ENCODE measurements around the gene VPS8.
A peak's percentile ranks its signal among the peaks of the same experiment; 100 is the strongest.
"Not testable (repeated sequence)": the region's sequence is repeated elsewhere in the genome, so short reads cannot be mapped to it uniquely, and the experiment has no call there.

Gene VPS8

GRCh38 chr3:184986366-184986889 lies 174.5 kb downstream of the VPS8 start:
- no peak for DNase-seq (ENCODE audit: low read depth)

GRCh38 chr3:184993394-184993793 lies 181.4 kb downstream of the VPS8 start:
- no peak for DNase-seq (ENCODE audit: low read depth)

DNA sequence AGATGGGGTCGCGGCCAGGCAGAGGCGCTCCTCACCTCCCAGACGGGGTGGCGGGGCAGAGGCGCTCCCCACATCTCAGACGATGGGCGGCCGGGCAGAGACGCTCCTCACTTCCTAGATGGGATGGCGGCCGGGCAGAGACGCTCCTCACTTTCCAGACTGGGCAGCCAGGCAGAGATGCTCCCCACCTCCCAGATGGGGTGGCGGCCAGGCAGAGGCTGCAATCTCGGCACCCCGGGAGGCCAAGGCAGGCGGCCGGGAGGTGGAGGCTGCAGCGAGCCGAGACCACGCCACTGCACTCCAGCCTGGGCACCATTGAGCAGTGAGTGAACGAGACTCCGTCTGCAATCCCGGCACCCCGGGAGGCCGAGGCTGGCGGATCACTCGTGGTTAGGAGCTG lies 191.9 kb downstream of the VPS8 start:
- DNase-seq (ENCODE audit: low read depth) = not testable (repeated sequence)

DNA sequence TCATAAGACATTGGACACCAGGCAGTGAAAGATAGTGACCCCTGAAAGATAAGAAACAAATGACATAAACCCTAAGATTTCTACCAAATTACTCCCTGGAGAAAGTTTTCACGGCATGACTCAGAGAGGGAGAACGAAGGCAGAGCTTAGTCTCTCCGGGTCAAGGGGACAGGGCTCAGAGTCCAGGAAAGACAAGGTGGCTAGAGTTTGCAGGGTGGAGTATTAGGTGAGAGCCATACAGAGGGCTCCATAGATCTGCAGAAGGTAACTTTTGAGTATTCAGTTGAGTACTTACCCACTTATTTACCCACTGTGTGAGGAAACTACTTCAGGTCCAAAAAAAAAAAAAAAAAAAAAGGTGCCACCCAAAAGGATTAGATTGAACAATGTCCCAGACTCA lies 197.7 kb downstream of the VPS8 start:
- no peak for DNase-seq (ENCODE audit: low read depth)

DNA sequence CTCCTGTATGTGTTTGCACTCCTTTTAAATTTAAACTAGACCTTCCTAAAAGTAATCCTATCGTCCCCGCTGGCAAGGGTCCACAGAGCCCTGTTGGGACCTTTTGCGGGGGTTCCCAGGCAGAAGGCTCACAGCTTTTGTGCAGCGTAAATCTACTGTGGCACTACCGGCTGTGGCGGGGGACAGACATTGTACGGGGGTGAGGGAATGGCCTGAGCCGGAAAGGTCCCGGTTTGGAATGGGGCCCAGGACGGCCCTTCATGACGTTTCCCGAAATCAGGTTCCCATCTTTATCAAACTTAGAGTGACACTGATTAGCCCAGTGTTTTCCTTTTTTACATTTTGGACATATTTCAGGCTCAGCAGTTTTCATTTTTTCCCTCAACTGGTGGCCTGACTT lies 205.6 kb downstream of the VPS8 start:
- DNase-seq (ENCODE audit: low read depth) = not testable (repeated sequence)

- DNase-seq (ENCODE audit: low read depth) = not testable (repeated sequence)
Measured at GRCh38 chr3:185017996-185018395, 206.0 kb downstream of the VPS8 start.

DNA sequence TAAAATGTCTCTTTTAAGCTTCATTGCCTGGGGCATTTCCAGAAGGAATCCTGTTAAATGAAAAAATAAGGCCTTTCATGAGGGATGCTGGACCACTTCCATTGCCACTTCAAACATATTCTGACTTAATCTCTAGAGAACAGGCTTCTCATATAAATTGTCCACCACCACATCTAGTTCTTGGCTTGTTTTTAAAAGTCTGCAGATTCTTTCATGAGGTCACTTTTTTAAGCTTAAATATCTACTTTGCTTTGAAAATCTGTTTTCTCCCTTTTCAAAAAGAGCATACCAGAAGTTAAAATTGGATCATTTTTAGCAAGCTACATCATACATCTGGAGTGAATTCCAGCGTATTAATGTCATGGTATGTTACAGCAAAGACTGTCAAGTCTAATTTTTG lies 209.3 kb downstream of the VPS8 start:
- DNase-seq (ENCODE audit: low read depth) = peak; percentile 22

GRCh38 chr3:185024406-185024805 lies 212.4 kb downstream of the VPS8 start:
- DNase-seq (ENCODE audit: low read depth) = no peak

DNA sequence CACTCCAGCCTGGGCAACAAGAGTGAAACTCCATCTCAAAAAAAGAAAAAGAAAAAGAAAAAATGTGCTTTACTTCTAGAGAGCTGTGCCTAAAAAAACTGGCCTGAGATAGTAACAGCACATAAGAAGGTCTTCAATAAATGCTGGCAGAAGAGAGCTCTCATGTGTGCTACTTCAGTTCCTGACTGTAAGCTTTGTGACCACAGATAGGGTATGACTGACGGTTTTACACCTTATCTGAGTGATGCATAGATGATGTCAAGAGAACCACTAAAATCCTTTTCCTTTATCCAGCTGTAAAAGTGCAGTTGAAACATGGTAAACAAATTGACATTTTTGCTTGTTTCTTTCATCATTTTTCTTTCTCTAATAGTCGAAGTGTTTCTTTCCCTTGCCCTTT lies 213.0 kb downstream of the VPS8 start:
- DNase-seq (ENCODE audit: low read depth) = no peak

GRCh38 chr3:185028121-185028520 lies 216.2 kb downstream of the VPS8 start:
- DNase-seq (ENCODE audit: low read depth) = no peak

- no peak for DNase-seq (ENCODE audit: low read depth)
Measured at GRCh38 chr3:185029086-185029485, 217.1 kb downstream of the VPS8 start.

DNA sequence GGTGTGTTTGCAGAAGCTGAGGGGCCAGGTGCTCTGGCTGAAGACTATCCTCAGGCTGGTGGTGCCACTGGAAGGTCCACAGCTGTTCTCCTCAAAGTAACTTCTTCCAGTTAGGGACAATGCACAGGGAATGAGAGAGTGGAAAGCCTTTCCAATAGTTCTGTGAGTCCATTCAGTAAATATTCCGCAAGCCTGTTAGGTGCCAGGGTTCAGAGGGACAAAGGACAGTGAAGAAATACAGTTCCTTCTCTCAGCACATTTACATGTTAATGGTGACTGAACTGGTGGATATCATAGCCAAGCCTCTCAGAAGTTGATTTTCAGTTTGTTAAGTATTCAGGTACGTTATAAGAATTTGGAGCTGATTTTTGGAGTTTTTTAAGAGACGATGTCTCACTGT lies 218.4 kb downstream of the VPS8 start:
- no peak for DNase-seq (ENCODE audit: low read depth)

- no peak for DNase-seq (ENCODE audit: low read depth)
Measured at GRCh38 chr3:185030951-185031350, 219.0 kb downstream of the VPS8 start.

DNA sequence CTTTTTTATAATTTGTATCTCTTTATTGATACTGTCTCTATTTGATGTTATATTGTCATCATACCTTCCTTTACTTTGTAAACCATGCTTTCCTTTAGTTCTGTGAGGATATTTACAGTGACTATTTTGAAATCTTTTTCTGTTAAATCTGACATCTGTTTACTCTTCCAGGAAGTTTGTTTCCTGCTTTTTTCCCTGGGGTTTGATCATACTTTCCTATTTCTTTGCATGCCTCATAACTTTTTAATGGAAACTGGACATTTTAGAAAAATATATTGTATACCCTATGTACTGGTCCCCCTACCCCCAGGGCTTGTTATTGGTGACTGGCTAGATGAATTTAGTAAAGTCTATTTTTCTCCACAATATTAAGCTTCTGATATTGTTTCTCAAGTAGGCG lies 225.8 kb downstream of the VPS8 start:
- DNase-seq (ENCODE audit: low read depth) = no peak

DNA sequence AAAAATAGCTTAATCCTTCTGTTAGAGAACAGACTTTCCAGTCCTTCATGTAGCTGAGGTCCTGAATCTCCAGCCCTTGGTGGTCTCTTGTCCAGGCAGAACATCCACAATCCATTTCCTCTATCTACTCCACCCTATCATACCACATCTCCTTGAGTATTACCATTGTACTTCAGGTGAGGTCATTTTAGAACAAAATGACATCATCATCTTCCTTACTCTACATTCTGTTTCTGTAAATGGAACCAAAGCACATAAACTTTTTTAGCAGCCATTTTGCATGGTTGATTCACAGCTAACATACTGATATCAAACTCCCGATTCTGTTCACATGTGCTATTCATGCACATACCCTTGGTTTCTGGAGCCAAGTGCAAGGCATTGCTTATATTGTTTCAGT lies 228.5 kb downstream of the VPS8 start:
- DNase-seq (ENCODE audit: low read depth) = no peak

GRCh38 chr3:185041540-185041939 lies 229.6 kb downstream of the VPS8 start:
- no peak for DNase-seq (ENCODE audit: low read depth)

DNA sequence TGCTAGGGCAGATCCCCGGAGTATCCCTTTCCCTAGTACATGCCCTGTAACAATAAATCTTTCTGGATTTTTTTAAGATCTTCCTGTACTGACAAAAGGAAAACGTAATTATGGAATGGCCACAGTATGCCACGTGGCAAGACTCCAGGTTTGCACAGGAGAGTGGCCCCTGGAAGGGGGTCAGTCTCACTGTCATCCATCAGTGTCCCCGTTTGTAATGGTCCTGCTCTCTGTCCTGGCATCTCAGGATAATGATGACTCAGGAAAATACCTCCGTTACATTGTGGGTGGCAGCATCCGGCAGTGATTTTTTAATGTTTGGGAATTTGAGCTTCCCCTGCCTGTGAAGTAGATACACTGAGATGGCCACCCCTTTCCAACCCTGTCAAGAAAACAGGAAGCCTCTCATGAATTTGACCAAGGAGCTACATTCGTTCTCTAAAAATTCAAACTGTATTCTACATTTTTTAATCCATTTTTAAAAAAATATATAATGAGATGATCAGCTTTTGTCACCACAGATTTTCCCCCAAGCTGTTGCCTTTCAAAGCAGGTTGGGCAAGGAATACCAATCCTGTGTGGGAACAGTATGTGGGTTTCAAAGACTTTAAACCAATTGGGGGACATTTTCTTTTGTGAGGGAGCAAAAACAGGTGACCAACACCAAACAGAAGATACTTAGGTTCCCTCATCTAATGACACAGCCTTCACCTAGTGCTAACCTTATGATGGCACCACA lies 230.5 kb downstream of the VPS8 start:
- DNase-seq (ENCODE audit: low read depth) = no peak

DNA sequence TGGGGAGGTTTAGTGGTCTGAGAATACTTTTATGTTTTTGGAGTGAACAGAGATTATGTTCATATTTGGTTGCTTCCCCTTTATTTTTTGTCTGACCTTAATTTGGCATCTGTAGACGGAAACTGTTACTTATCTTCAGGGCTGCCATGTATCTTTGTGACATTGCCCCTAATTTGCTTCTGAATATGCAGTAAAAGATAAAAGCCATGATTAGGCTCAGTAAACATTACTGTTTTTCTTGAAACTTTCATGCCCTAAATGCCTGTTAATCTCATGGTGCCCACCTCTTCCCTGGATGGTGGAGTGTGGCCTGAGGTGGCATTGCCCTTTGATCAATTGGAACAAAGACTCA lies 234.2 kb downstream of the VPS8 start:
- DNase-seq (ENCODE audit: low read depth) = no peak

DNA sequence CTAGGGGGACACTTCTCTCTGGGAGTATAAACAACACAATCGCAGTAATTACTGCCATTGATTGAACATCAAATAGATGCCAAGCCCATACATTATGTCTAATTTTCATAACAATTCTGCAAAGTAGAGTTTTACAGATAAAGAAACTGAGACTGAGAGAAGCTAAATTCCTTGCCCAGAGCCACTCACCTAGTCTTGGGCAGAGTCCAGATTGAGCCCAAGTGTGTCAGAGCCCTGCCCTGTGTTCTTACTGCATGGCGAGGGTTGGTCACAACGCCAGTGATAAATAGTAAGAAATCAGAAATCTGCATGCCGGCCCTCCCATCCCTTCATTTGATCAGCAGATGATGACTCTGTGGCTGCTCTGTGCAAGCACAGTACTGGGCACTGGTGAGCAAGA lies 234.6 kb downstream of the VPS8 start:
- no peak for DNase-seq (ENCODE audit: low read depth)

DNA sequence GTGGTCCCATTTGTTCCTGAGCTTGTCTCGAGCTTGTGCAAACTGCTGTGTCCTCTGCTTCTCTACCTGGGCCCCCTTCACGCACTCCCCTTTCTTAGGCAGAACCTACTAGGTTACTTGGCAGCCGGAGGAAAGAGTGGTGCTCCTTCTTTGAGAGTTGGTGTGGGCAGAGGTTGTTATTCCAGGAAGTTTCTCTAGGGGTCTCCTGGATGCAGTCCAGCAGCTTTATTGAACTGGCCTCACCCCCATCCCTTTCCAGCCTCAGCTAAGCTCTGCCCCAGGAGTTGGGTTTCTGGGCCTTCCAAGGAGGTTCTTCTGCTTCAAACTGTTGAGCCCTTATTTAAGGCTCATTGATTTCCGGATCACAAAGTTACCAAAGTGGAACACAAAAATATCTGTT lies 237.7 kb downstream of the VPS8 start:
- no peak for DNase-seq (ENCODE audit: low read depth)

GRCh38 chr3:185051801-185052200 lies 239.8 kb downstream of the VPS8 start:
- no peak for DNase-seq (ENCODE audit: low read depth)

- no peak for DNase-seq (ENCODE audit: low read depth)
Measured at GRCh38 chr3:185052631-185053030, 240.7 kb downstream of the VPS8 start.

- no peak for DNase-seq (ENCODE audit: low read depth)
Measured at GRCh38 chr3:185056908-185057307, 244.9 kb downstream of the VPS8 start.

DNA sequence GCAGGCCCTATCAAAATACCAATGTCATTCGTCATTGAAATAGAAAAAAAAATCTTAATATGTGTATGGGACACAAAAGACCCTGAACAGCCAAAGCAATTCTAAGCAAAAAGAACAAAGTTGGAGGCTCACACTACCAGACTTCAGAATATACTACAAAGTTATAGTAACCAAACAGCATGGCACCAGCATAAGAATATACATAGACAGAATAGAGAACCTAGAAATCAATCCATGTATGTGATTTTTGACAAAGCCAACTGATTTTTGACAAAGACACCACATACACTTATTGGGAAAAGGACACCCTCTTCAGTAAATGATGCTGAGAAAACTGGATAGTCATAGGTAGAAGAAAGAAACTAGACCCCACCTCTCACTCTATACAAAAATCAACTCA lies 245.9 kb downstream of the VPS8 start:
- no peak for DNase-seq (ENCODE audit: low read depth)
